Left ventricle myocardium inferior (tissue), 1 donor: ENCODE measurements around the gene ZSCAN23. TPM values are rescaled to one million over a fixed set of nuclear protein-coding genes. Genes with fewer than 3 reads are reported as not detected.
A peak's percentile ranks its signal among the peaks of the same experiment; 100 is the strongest.
"Not testable (repeated sequence)": the region's sequence is repeated elsewhere in the genome, so short reads cannot be mapped to it uniquely, and the experiment has no call there.

Source experiments
- DNase-seq: peaks from one replicate; pipeline ENCODE4 v3.0.0-alpha.2; 2020
- H3K27ac ChIP-seq: fragments of 200-600 bp; replicated peaks from 2 replicates; pipeline ENCODE4 v1.8.0; 2021
- H3K27me3 ChIP-seq: fragments of 200-600 bp; 2 replicates; pipeline ENCODE4 v1.8.0; 2021; ENCODE audit warnings: low read depth
- H3K36me3 ChIP-seq: fragments of 200-600 bp; 2 replicates; pipeline ENCODE4 v1.8.0; 2021
- H3K4me1 ChIP-seq: fragments of 200-600 bp; 2 replicates; pipeline ENCODE4 v1.8.0; 2021
- H3K4me3 ChIP-seq: fragments of 200-600 bp; 2 replicates; pipeline ENCODE4 v1.8.0; 2021; ENCODE audit warnings: mild to moderate bottlenecking, moderate library complexity
- H3K9me3 ChIP-seq: fragments of 200-600 bp; replicated peaks from 2 replicates; pipeline ENCODE4 v1.8.0; 2021
- intact Hi-C: fragments of 100-400 bp; cut with micrococcal nuclease; formaldehyde crosslinking; loops from one replicate; pipeline ENCODE4 v1.11.0; 2022
- total RNA-seq: library from RNA; stranded (reverse); fragmentation: NEBNext Ultra II Directional; extraction: Animal tissue kit (Norgen Biotek cat#: 25700); gene quantifications from one replicate; pipeline ENCODE4 v1.2.1, GENCODE V29; 2021
- TF ChIP-seq, protein P1 (sequence below): fragments of 200-600 bp; IDR thresholded peaks from 2 replicates; pipeline ENCODE4 v1.8.0; 2021; ENCODE audit warnings: antibody characterized with exemption, mild to moderate bottlenecking, borderline replicate concordance
- donor health status: DM: no; HTN: yes; CAD: no; lungs with severe emphysema.

The ZSCAN23 gene
- total RNA-seq, 1 donor from 2014 or later: 1.5 TPM

DNA sequence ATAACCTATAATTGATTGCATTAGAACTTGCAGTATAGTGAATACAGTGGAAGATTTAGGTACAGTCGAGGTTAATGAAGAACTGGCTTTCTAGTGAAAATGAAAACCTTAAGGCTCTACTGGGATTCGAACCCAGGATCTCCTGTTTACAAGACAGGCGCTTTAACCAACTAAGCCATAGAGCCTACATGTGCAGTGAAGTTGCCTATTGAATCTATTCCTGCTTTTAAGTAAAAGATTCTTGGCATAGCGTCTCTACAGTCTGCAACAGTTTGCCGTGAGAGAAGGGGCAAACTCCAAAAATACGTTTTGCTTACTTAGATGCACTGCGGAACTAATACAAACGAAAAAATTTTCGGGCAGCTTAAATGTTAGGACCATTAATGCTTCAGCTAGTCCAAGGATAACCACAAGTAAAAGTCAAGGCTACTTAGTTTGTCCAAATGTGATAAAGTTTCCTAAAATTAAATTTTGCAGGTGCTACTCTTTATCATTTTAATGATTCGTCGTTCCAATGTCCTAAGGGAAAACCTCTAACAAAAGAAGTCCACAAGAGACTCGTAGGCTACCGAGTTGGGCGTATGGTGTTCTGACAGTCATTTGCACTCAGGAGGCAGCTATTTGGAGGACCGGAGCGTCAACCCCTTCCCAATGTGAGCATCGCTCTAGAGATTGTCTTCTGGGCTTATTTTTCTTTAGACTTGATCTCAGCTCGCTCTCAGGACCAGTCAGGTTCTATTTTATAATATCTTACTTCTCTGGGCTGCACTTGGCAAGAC, 31.3 kb upstream of the ZSCAN23 start:
- intact Hi-C loops: no loop called here
- Histone ChIP-seq H3K36me3 (no peaks in the 10 kb centered on the region), H3K27me3 (peaks cover 96% of the 10 kb centered on the region), H3K9me3 (no peaks in the 10 kb centered on the region), H3K4me3 (peak overlapping the region; percentile 10), H3K4me1 (no peaks in the 10 kb centered on the region), H3K27ac (no peak overlapping the region)
- DNase-seq: no peak
- TF ChIP-seq, protein P1, sequence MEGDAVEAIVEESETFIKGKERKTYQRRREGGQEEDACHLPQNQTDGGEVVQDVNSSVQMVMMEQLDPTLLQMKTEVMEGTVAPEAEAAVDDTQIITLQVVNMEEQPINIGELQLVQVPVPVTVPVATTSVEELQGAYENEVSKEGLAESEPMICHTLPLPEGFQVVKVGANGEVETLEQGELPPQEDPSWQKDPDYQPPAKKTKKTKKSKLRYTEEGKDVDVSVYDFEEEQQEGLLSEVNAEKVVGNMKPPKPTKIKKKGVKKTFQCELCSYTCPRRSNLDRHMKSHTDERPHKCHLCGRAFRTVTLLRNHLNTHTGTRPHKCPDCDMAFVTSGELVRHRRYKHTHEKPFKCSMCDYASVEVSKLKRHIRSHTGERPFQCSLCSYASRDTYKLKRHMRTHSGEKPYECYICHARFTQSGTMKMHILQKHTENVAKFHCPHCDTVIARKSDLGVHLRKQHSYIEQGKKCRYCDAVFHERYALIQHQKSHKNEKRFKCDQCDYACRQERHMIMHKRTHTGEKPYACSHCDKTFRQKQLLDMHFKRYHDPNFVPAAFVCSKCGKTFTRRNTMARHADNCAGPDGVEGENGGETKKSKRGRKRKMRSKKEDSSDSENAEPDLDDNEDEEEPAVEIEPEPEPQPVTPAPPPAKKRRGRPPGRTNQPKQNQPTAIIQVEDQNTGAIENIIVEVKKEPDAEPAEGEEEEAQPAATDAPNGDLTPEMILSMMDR: no peak

DNA sequence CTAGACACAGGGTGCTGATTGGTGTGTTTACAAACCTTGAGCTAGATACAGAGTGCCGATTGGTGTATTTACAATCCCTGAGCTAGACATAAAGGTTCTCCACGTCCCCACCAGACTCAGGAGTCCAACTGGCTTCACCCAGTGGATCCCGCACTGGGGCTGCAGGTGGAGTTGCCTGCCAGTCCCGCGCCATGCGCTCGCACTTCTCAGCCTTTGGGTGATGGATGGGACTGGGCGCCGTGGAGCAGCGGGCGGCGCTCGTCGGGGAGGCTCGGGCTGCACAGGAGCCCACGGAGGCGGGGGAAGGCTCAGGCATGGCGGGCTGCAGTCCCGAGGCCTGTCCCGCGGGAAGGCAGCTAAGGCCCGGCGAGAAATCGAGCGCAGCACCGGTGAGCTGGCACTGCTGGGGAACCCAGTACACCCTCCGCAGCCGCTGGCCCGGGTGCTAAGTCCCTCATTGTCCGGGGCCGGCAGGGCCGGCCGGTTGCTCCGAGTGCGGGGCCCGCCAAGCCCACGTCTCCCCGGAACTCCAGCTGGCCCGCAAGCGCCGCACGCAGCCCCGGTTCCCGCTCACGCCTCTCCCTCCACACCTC, 26.0 kb upstream of the ZSCAN23 start:
- DNase-seq, intact Hi-C loops, H3K4me1 ChIP-seq, H3K36me3 ChIP-seq, H3K27ac ChIP-seq, H3K4me3 ChIP-seq: not testable (repeated sequence)
- peaks cover 11% of the 10 kb centered on the region for H3K9me3 ChIP-seq
- peaks cover 87% of the 10 kb centered on the region for H3K27me3 ChIP-seq

DNA sequence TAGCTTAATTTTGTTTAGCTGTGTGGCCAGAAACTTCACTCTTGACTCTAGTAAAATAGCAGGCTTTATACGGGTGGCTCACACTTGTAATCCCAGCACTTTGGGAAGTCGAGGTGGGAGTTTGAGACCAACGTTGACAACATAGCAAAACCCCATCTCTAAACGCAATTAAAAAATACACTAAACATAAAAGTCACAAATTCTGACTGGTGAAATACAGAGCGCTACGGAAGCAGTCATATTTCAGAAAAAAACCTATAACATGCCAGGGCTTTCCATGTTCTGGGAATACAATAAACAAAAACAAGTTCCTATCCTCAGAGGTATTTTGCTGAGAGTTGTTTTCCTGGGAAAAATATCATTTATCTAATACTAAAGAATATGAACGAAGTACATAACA, 24.8 kb upstream of the ZSCAN23 start:
- no peak for DNase-seq
- TF ChIP-seq, protein P1: no peak
- intact Hi-C loops: no loop called here
- H3K4me3 ChIP-seq: no peak overlapping the region
- peaks cover 87% of the 10 kb centered on the region for H3K27me3 ChIP-seq
- H3K9me3 ChIP-seq: peaks cover 11% of the 10 kb centered on the region
- no peaks in the 10 kb centered on the region for H3K36me3 ChIP-seq
- no peaks in the 10 kb centered on the region for H3K4me1 ChIP-seq
- H3K27ac ChIP-seq: no peak overlapping the region

DNA sequence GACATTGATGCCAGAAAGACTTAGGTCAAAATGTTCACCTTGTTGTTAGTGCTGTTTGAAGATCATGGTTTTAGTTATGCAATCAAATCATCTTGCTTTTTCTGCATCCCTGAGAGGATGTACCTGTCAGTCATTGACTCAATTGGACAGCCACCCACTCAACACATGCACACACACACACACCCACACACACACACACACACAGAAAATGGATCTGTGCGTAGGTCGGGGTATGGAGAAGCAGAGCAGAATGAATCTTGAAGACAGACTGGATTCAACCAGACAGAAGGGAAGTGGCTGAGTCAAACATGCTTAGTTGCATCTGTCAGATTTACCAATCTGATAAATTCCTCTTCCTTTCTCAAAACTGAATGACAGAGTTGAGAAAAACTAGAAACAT, 19.1 kb upstream of the ZSCAN23 start:
- intact Hi-C loops: no loop called here
- no peaks in the 10 kb centered on the region for H3K36me3 ChIP-seq
- peaks cover 97% of the 10 kb centered on the region for H3K27me3 ChIP-seq

DNA sequence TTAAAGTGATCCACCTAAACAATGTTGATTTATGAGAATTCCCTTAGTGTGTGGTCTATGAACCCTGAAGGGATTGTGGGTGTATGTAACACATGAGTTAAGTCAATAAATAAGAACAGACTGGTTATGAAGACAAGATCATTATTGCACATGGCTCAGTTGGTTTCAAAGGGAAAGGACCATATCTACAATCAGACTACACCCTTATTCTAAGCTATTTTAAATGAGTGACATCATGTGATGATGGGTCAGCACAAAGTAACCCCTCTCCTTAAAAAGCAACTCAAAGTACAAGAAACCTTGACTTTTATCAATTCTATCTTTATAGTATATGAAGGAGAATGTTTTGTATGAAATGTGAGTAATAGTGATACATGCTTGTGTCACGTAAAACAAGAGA, 15.3 kb upstream of the ZSCAN23 start:
- intact Hi-C loops: no loop called here
- no peak overlapping the region for H3K27ac ChIP-seq
- DNase-seq: no peak
- H3K36me3 ChIP-seq: no peaks in the 10 kb centered on the region
- no peak overlapping the region for H3K4me3 ChIP-seq
- no peaks in the 10 kb centered on the region for H3K9me3 ChIP-seq
- peaks cover 98% of the 10 kb centered on the region for H3K27me3 ChIP-seq
- H3K4me1 ChIP-seq: no peaks in the 10 kb centered on the region
- TF ChIP-seq, protein P1: no peak

More for the DNA sequence above, 19.1 kb upstream of the ZSCAN23 start:
- H3K9me3 ChIP-seq: no peaks in the 10 kb centered on the region
- TF ChIP-seq, protein P1: no peak
- H3K27ac ChIP-seq: no peak overlapping the region
- H3K4me3 ChIP-seq: no peak overlapping the region
- DNase-seq: no peak
- H3K4me1 ChIP-seq: no peaks in the 10 kb centered on the region

DNA sequence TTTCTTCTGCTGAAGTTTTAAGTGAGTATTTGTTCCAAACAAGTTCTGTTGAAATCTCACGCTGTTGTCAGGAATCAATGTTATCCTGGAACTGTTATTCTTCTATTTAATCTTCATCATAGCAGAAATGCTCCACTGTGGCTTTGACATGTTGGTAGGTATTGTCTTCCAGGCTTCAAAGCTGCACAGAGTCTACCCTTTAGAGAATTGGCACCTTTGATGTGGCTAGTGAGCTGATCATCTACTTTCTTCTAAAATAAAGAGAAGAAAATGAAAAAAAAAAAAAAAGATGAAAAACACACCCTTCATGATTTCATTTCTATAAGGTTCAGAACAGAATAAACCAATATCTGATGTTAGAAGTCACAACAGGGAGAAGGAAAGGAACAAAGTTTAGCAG, 5.8 kb upstream of the ZSCAN23 start:
- H3K27me3 ChIP-seq: peaks cover 97% of the 10 kb centered on the region

DNA sequence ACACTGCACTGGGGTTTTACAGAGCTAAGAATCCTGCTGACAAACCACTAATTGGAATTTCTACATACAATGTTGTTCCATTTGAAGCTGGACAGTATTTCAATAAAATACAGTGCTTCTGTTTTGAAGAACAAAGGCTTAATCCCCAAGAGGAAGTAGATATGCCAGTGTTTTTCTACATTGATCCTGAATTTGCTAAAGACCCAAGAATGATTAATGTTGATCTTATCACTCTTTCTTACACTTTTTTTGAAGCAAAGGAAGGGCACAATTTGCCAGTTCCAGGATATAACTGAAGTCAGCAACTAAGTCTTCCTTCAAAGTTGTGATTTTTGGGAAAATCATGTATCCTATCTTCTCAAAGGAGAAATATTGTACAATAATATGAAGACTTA, 4.2 kb upstream of the ZSCAN23 start:
- peak overlapping the region; percentile 57 for H3K4me3 ChIP-seq
- DNase-seq, H3K27ac ChIP-seq, H3K9me3 ChIP-seq, H3K36me3 ChIP-seq, intact Hi-C loops: not testable (repeated sequence)
- H3K4me1 ChIP-seq: peaks cover 13% of the 10 kb centered on the region
- peaks cover 82% of the 10 kb centered on the region for H3K27me3 ChIP-seq

More for the DNA sequence above, 5.8 kb upstream of the ZSCAN23 start:
- TF ChIP-seq, protein P1: no peak
- intact Hi-C loops: no loop called here
- Histone ChIP-seq H3K9me3 (no peaks in the 10 kb centered on the region), H3K36me3 (no peaks in the 10 kb centered on the region), H3K27ac (no peak overlapping the region), H3K4me3 (no peak overlapping the region), H3K4me1 (peaks cover 5% of the 10 kb centered on the region)
- no peak for DNase-seq
